Stimulated activated CD8-positive, alpha-beta memory T cell treated with anti-CD3 and anti-CD28 coated beads, Interleukin-12 subunit alpha, Interleukin-12 subunit beta, amount 100 ng/mL, for 24 hours (primary cell): ENCODE measurements around the gene REG1A.

Experiments
- DNase-seq: peaks from one replicate; pipeline ENCODE4 v3.0.0-alpha.2; 2020; ENCODE audit errors: extremely low read depth

REG1A gene, protein sequence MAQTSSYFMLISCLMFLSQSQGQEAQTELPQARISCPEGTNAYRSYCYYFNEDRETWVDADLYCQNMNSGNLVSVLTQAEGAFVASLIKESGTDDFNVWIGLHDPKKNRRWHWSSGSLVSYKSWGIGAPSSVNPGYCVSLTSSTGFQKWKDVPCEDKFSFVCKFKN

DNA sequence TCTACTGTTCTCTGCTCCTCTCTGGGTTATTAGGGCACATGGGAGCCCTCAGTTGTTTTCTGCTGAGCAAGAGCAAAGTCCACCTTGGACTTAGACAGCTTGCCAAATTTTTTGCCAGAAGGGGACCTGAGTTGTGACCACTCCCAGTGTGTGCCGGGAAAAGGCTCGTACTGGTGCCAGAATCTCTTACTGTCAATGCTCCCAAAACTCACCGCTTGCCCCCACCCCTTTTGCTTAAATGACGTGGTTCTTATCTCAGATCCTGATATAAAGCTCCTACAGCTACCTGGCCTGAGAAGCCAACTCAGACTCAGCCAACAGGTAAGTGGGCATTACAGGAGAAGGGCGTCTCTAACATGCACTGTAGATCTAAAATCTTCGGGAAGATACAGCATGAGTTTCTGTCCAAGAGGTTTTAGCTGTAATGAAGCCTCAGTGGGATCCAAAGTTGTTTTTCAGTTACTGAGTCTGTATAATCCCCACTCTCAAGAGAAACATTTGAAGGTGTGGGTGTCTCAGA is at the start of gene REG1A:
REG1A (plus strand) TSS at position 295 of the 520 bp plus-strand sequence. CDS start 374 bp downstream, outside the sequence.
- no peak for DNase-seq

DNA sequence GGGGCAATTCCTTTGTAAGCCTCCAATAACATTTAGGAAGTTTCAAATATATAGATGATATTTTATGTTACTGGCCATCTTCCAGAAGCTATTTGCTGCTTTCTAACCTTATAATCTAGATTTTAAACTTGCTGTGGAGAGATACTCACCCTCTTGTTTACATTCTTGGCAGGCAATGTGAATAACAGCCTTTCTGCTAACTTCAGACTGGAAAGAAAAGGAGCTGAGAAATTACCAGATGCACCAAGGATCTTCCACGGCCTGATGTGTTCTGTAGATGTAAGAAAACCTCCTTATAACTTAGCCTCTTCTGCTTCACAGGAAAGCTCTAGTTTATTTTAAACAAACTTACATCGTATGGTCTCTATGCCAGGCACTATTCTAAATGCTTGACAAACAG is 49.2 kb upstream of the REG1A start:
- DNase-seq = no peak

DNA sequence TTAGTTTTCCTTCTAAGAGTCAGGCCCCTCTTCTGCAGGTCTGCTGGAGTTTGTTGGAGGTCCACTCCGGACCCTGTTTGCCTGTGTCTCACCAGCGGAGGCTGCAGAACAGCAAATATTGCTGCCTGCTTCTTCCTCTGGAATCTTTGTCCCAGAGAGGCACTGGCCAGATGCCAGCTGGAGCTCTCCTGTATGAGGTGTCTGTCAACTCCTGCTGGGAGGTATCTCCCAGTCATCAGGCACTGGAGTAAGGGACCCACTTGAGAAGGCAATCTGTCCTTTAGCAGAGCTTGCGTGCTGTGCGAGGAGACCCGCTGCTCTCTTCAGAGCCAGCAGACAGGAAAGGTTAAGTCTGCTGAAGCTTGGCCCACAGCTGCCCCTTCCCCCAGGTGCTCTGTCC is 37.3 kb upstream of the REG1A start:
- DNase-seq = no peak

DNA sequence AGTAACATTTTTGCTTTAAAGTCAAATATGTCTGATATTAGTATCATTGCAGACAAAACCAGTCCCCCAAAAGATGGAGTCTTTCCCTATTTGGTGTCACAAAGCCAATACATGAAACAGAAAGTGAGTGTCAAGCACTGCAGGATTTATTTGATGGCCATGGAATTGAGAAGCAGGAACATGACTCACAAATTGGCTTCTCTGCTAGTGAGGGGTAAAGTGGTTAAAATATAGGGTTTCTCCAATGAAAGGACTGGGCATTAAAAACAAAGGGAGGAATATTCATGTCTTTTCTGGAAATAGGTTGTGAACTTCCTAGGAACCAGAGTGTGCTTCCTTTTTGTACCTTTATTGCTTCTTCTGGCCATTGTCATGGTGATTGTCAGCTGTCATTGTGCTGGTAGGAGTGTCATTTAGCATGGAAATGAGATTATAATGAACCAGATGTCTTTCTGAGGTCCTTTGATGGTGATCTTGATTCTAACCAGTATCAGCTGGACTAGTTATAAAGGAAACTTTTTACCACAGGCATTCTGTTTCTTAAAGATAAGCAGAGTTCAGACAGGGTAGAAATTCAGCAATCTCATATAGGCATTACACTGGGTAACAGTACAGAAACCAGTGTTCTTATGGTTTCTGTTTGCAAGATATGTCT is 36.6 kb upstream of the REG1A start:
- DNase-seq = no peak

DNA sequence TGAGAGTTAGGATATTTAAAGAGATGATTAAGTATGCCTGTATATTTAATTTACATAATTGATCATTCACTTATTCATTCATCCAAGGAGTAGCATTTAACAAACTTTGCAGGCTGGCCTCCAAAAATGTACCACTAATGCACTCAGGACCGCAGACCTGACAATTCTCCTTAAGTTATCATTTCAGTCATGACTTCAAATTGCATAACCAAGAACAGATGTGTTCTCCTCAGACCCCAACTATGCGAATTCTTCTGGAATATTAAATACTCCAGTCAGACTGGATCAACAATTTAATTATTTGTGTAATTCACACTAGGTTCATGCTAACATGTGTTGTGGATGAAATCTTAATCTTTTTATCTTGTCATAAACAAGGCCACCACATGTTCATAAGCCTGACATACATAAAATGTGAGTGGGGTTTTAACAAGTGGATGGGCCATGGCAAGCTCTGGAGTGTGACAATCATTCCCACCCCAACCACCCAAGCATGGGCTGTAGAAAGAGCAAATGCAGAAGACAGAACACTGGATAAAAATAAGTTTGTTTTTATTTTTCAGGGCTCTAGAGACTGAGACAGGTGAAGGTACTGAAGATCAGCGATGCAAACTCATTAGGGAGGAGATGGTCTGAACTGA is 35.7 kb upstream of the REG1A start:
- DNase-seq = no peak

DNA sequence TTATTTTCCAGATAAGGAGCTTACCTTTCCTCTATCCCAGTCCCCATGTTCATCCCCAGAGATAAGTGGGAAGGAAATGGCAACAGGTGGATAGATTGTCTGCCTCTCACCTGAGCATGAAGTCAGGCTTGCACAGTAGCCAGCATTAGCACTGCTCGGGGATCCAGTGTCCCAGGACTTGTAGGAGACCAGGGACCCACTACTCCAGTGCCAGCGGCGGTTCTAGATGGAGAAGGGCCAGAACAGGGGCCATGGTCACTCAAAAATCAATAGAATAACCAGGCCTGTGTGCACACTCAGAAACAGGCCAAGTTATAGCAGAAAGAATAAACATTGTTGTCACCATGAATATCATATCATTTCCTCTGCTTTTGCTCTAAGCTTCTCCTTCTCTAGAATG is 34.9 kb upstream of the REG1A start:
- DNase-seq = no peak

DNA sequence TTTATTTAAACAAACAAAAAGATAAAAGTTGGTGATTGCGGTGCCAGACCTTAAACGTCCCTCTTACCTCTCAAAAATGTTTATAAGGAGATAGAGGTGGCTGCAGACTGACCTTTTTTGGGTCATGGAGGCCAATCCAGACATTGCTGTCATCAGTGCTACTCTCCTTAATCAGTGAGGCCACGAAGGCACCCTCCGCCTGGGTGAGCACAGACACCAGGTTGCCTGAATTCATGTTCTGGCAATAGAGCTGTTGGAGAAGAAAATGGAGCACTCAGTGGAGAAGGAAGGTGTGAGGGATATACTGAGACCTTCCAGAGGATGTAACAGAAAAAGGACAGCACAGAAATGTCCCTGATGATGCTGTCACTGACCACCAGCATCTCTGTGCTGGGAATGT is 34.0 kb upstream of the REG1A start:
- DNase-seq = no peak

DNA sequence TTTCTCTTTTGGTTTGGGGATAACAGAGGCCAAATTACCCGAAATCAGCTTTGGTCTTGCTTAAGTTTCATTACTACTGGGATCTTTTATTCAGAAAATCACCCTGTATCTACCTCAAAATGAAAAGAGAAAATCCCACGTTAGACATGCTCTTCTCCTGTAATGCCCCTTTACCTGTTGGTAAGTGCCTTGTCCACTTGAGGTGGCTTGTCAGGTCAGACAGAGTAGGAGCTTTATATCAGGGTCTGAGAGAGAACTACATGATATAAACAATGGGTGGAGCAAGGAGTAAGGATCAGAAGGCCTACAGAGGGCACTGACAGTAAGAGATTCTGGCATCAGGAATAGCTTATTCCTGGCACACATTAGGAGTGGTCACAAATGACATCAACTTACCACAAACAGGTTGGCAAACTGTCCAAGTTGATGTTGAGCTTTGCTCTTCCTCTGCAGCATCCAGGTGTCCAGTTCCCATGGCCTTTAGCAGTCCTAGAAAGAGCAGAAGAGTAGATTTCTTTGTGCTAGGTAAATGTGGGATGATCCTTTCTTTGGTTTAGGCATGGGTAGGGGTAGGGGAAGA is 32.4 kb upstream of the REG1A start, which contains the start of gene REG1B:
REG1B (minus strand) TSS at position 209 of the 580 bp plus-strand sequence. CDS start 381 bp downstream, outside the sequence.
- no peak for DNase-seq

DNA sequence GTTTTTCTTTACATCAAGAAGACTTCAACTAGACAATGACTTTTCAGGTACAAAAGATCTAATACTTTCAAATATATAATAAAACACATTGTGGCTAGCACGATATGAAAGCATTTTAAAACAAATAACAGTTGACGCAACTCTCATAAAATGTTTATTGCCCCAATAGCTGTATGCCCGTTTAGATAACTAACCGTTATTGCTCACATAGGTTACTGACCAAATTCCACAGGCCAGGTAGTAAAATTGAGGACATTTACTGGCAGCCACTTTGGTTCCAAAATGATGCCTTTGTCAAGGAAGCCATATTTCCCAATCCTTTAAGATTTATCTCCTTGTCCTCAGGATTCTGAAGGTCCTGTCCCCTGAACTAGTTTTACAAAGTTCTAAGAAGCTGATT is 29.6 kb upstream of the REG1A start:
- no peak for DNase-seq

DNA sequence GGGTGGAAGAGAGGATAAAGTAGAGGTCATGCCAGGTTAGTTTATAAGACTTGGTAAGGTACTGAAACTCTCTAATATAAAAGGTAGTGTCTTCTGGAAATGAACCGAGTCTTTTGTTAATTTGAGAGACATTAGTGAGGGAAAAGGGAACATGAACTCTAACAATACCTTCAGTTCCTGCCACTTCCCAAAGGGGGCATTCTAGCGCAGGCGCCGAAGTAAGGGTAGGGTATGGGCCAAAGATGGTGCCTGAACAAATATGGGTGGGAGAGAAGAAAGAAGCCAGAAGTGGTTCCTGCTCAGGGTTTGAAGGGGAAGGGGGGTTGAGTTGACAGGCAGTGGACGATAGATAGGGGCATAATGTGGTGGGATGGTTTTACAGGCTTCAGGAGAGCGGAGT is 22.4 kb upstream of the REG1A start:
- DNase-seq = no peak

DNA sequence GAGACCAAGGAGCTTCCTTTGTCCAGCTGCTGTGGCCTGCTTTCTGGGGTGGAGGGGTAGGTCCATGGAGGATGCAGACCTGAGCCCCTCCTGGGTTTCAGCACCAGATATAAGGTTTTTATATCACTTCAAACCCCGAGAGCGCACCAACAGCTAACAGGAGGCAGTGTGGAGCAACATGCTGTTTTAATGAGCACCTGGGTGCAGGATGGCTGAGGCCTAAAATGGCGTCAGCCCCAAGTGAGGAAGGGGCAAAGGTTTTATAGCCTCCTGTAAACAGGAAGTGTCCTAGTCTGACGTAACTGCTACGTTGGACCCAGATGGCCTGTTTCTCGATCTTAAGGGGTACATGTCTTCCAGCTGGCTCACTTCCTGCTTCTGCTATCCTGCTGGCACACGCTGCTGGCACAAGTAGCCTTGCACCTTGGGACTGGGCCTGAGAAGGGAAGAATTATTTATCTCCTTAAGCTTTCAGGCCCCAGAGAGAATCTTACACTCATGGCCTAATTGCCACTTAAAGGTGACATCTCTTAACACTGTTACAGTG is 21.1 kb upstream of the REG1A start:
- DNase-seq = no peak

DNA sequence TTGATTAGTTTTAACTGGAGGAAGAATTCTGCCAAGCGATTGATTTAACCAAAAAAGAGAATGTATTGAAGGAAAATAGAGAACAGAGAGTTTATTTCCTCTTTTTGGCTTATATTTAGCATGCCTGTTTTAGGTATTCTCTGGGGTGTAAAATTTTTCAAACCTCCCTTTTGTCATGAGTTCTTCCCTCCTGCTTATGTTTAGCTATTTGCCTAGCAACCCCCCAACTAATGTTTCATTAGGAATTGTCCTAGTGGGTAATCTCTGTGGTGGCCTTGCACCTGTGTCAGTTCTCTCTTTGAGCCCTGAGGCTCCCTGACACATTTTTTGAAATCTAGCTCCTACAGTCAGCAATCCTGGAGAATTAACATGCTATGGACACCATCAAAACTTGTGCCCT is 20.0 kb upstream of the REG1A start:
- DNase-seq = no peak

DNA sequence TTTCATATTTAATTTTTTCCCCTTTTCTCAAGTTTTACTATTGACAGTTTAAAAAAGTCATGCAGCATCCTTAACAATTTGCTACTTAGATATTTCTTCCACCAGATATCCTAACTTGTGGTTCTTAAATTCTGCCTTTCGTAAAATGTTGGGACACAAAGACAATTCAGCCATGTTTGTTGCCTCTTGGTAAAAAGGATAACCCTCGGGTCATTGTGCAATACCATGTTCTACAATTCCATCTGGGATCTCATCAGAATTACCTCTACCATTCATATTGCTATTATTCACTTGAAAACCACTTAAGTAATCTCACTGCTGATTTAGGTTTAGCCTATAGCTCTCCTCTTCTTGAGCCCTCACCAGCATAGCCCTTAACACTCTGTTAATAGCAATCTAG is 19.3 kb upstream of the REG1A start:
- no peak for DNase-seq

DNA sequence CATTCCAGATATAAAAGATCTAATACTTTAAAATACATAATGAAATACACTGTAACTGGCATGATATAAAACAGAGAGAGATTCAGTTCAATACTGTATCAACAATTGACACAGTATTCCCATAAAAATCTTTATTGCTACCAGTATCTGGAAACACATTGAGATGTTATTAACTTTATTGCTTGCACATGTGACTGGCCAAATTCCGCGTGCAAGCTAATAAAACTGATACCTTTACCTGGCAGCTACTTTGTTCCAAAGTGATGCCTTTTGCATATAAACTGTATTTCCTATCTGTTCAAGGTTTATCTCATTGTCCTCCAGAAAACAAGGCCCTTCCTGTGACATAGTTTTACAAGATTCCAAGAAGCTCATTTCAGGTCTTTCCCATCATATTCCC is 17.1 kb upstream of the REG1A start:
- no peak for DNase-seq

DNA sequence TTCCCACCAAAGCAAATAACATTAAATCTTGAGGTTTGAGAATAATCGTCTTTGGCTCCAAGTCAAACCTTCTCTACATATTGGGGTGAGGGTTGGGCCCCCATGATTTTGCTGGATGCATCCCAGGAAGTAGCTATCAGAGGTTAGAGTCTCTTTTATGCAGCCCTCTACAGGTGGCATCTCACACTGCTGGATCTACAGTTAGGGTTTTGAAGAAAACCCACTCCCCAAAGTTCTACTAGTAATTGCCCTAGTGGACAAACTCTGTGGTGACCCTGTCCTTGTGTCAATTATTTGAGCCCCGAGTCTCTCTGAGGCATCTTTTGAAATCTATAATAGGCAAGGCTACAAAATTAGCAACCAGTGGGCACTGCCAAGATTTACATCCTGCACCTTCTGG is 15.0 kb upstream of the REG1A start:
- DNase-seq = no peak

DNA sequence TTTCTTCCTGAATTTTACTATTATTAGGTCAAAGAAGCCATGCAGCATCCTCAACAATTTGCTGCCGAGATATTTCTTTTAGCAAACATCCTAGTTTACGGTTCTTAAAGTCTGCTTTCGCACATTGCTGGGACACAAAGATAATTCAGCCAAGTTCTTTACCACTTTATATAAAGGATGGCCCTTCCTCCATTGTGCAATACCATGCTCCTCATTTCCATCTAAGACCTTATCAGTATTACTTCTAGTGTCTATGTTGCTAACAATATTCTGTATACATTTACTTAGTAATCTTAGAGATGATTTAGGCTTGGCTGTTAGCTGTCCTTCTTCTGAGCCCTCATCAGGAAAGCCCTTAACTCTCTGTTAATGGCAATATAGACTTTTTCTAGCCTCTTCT is 8.0 kb upstream of the REG1A start:
- no peak for DNase-seq

DNA sequence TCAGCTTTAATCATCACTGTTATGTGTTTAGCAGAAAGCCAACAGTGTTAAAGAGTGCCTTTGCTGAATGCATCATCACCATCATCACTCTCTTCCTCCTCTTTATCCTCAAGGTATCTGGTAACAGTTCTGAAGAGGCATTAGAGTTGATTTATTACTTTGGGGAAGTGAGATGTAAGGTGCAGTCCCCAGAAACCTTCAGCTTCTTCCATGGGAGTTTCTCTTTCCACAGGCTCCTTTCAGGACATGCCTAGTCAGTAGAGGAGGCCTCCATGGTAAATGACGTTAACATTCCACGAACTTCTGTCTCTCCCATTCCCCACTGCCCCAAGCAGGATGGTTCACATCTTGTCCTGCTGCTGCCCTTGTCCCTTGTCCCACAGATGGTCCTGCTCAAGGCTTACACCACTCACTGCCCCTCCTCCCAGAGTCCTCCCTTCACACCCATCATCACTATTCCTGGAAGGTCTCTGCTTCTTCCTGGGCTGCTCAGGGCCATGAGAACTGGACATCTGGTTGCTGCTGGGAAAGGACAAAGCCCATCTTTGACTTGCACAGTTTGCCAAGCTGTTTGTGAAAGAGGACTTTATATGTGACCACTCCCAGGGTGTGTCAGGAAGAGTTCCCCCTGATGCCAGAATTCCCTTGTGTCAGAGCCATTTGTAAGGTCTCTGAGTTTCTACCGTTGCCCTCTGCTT is 5.3 kb upstream of the REG1A start:
- no peak for DNase-seq

DNA sequence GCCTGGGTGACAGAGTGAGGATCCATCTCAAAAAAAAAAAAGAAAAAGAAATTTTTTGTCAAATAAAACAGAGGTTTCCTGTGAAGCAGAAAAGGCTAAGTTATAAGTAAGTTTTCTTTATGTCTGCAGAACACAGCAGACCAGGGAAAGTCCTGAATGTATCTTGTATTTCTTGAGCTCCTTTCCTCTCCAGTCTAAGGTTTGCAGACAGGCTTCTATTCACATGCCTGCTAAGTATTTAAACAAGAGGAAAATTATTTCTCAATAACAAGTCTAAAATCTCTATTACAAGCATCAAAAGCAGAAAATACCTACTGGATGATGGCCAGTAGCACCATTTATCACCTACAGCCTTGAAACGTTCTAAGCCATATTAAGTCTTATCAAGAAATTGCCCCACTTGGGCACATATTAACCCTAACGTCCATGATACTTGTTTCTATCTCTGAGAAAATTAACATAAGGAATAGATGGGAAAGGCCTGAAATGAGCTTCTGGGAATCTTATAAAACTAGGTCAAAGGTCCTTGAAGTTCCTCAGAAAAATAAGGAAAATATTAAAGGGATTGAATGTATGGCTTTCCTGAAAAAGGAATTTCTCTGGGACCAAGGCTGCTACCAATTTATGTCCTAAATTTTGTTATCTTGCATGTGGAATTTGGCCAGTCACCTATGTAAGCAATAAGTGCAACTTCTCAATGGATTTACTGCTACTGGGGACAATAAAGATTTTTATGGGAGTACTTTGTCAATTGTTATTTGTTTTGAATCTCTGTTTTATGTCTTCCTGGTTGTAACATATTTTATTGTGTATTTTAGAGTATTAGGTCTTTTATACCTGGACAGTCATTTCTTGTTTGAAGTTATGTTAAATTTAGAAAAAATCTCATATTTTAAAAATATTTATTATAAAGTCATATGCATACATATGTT is 3.0 kb upstream of the REG1A start:
- no peak for DNase-seq

DNA sequence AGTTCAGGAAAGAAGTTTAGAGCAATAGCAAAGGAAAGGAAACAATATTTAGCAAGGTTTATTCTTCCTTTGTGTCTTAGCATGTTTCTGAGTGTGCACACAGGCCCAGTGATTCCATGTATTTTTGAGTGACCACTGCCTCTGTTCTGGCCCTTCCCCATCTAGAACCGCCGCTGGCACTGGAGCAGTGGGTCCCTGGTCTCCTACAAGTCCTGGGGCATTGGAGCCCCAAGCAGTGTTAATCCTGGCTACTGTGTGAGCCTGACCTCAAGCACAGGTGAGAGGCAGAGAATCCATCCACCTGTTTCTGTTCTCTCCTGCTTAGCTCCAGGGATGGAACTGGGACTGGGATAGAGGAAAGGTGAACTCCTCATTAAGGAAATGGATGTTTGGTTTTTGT is 2.4 kb downstream of the REG1A start:
- no peak for DNase-seq

DNA sequence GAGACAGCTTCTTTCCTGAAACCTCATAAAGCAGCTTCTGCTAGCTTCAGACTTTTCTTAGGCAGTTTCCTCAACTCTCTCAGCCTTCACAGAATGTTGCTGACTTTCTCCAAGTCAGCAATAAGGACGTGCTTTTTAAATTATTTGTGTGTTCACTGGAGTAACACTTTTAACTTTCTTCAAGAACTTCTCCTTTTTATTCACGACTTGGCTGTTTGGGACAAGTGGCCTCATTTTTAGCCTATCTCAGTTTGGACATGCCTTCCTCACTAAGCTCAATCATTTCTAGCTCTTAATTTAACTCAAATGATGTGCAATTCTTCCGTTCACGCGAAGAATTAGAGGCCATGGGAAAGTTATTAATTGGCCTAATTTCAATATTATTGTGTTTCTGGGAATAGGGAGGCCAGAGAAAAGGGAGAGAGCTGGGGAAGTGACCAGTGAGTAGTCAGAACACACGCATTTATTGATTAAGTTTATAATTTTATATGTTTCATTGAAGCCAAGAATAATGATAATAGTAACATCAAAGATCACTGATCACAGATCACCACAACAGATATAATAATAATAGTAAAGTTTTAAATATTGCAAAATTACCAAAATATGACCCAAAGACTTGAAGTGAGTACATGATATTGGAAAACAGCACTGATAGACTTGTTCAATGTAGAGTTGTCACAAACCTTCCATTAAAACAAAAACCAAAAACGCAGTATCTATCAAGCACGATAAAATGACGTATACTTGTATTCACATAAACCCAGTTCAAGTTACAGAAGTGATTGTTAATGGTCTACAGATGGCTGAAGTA is 4.8 kb downstream of the REG1A start:
- no peak for DNase-seq
